T47D (cell line): ENCODE results near the gene RING1.
"Not testable (repeated sequence)": the region's sequence is repeated elsewhere in the genome, so short reads cannot be mapped to it uniquely, and the experiment has no call there.

ENCODE experiments used
- DNase-seq, 2 experiments: peaks; one replicate each; pipeline versions ENCODE4 v3.0.0 to v3.0.0-alpha.2; 2011 to 2012; ENCODE audit warnings: low read depth in 1 of 2, low spot score in 1 of 2
- JUND ChIP-seq: IDR thresholded peaks from 2 replicates; pipeline ENCODE4 v1.6.1; 2012; ENCODE audit warnings: low read depth
- in situ Hi-C: cut with HindIII; loops from 2 replicates; pipeline ENCODE4 v1.10.0; 2016; ENCODE audit warnings: low sequenced_read_pairs, low pct_unique_long_range_greater_than_20kb

The RING1 gene

GRCh38 chr6:33209856-33210255, 1.6 kb downstream of the RING1 start:
- DNase-seq: no peak
- in situ Hi-C loops: no loop called here
- no peak for TF ChIP-seq JUND

- TF ChIP-seq JUND: no peak
- no peak for DNase-seq
- in situ Hi-C loops: no loop called here
Observed at GRCh38 chr6:33211136-33211535, 2.8 kb downstream of the RING1 start.

- DNase-seq: no peak
- in situ Hi-C loops: no loop called here
- TF ChIP-seq JUND: no peak
Observed at GRCh38 chr6:33211666-33212422, 3.5 kb downstream of the RING1 start.

GRCh38 chr6:33212857-33213165, 4.5 kb downstream of the RING1 start:
- DNase-seq: no peak
- in situ Hi-C loops: no loop called here
- no peak for TF ChIP-seq JUND

- TF ChIP-seq JUND: no peak
- in situ Hi-C loops: no loop called here
- no peak for DNase-seq
Observed at GRCh38 chr6:33213166-33213988, 5.1 kb downstream of the RING1 start.

GRCh38 chr6:33213989-33214335, 5.7 kb downstream of the RING1 start:
- DNase-seq: no peak
- in situ Hi-C loops: no loop called here
- no peak for TF ChIP-seq JUND

- no peak for DNase-seq
- in situ Hi-C loops: no loop called here
- TF ChIP-seq JUND: no peak
Observed at GRCh38 chr6:33215271-33216116, 7.2 kb downstream of the RING1 start.

- no peak for TF ChIP-seq JUND
- in situ Hi-C loops: no loop called here
- no peak for DNase-seq
Observed at GRCh38 chr6:33216117-33216649, 7.9 kb downstream of the RING1 start.

GRCh38 chr6:33217246-33217645, 8.9 kb downstream of the RING1 start:
- in situ Hi-C loops: no loop called here
- TF ChIP-seq JUND: no peak

GRCh38 chr6:33217681-33218080, 9.4 kb downstream of the RING1 start:
- in situ Hi-C loops: no loop called here
- no peak for DNase-seq
- TF ChIP-seq JUND: no peak

More at GRCh38 chr6:33217246-33217645, 8.9 kb downstream of the RING1 start:
- no peak for DNase-seq

- in situ Hi-C loops, DNase-seq: not testable (repeated sequence)
Observed at GRCh38 chr6:33226503-33227120, 18.3 kb downstream of the RING1 start.

- in situ Hi-C loops: no loop called here
- DNase-seq: no peak
- TF ChIP-seq JUND: no peak
Observed at GRCh38 chr6:33235221-33235634, 26.9 kb downstream of the RING1 start.
